HepG2 (cell line): ENCODE measurements around the gene RASA2. TPM values are rescaled to one million over a fixed set of nuclear protein-coding genes. Genes with fewer than 3 reads are reported as not detected.

Experiments
- ATAC-seq: fragments of 200-7000 bp; cut with Tn5 transposase; 3 replicates; pipeline ENCODE4 v1.9.1; 2020; ENCODE audit warnings: mild to moderate bottlenecking, moderate library complexity
- BruUV-seq: library from RNA; stranded (reverse); fragments of 400-500 nt; replicated peaks from 2 replicates; lab custom pipeline; 2021; lab: Mats Ljungman, UMichigan
- CTCF ChIA-PET: fragments of 300-600 bp; formaldehyde crosslinking; extraction: SDS; loops from one replicate; lab custom pipeline; 2021; ENCODE audit warnings: low total read pairs, inconsistent platforms, low intra/inter-chr PET ratio; lab: Yijun Ruan, JAX
- POLR2A ChIA-PET: fragments of 350-600 bp; sonication (Branson Sonifier 250); formaldehyde crosslinking; loops from one replicate; lab custom pipeline; 2020; ENCODE audit warnings: antibody characterized with exemption, inconsistent platforms; lab: Yijun Ruan, JAX
- DNase-seq: peaks from one replicate; pipeline ENCODE4 v3.0.0-alpha.2; 2015; ENCODE audit warnings: low spot score
- FAIRE-seq: peaks from 3 replicates; lab custom pipeline; 2011; peaks lifted over from hg19 to GRCh38; lab: Jason Lieb, UNC
- H2AFZ ChIP-seq: one replicate; pipeline ENCODE4 v1.6.1; 2011; ENCODE audit warnings: low read length, inconsistent platforms
- H3K27ac ChIP-seq: fragments of 300-600 bp; 3 replicates; pipeline ENCODE4 v1.8.0; 2011; ENCODE audit warnings: mixed run types, mild to moderate bottlenecking, mixed read lengths, low read length, inconsistent platforms; ENCODE audit not compliant: insufficient read depth; ENCODE audit errors: extremely low read length
- H3K27me3 ChIP-seq, 2 experiments: fragments of 200-600 bp in 1 of 2; 2 replicates in 1 of 2; 3 replicates in 1 of 2; pipeline versions ENCODE4 v1.6.0 to v1.8.0; 2011; ENCODE audit warnings: low read length in 2 of 2, mild to moderate bottlenecking in 2 of 2, moderate library complexity in 2 of 2, inconsistent platforms in 1 of 2; ENCODE audit not compliant: insufficient read depth in 2 of 2, control insufficient read depth in 1 of 2
- H3K36me3 ChIP-seq, 2 experiments: fragments of 200-600 bp in 1 of 2; replicated peaks in 1 of 2; 2 replicates in 1 of 2; 3 replicates in 1 of 2; pipeline versions ENCODE4 v1.5.1 to v1.8.0; 2011; ENCODE audit warnings: low read length in 2 of 2, inconsistent platforms in 1 of 2; ENCODE audit not compliant: insufficient read depth in 2 of 2, control insufficient read depth in 1 of 2
- H3K4me1 ChIP-seq: 2 replicates; pipeline ENCODE4 v1.5.1; 2012; ENCODE audit warnings: low read length, inconsistent platforms; ENCODE audit not compliant: insufficient read depth
- H3K4me2 ChIP-seq: 2 replicates; pipeline ENCODE4 v1.6.0; 2011; ENCODE audit warnings: low read depth, low read length, inconsistent platforms
- H3K4me3 ChIP-seq, 3 experiments: fragments of 200-600 bp in 1 of 3; sonication (generic), shearing (Covaris generic) in 1 of 3; replicated peaks in 1 of 3; 2 replicates each; pipeline ENCODE4 v1.5.1; 2011 to 2016; ENCODE audit warnings: low read length in 3 of 3, inconsistent platforms in 2 of 3, low read depth in 2 of 3, mild to moderate bottlenecking in 2 of 3, control low read depth in 1 of 3, mixed read lengths in 1 of 3; ENCODE audit not compliant: insufficient read depth in 1 of 3
- H3K79me2 ChIP-seq: one replicate; pipeline ENCODE4 v1.6.1; 2011; ENCODE audit warnings: low read length, inconsistent platforms; ENCODE audit not compliant: insufficient read depth
- H3K9ac ChIP-seq: 2 replicates; pipeline ENCODE4 v1.6.0; 2011; ENCODE audit warnings: mild to moderate bottlenecking, low read depth, low read length, inconsistent platforms; ENCODE audit not compliant: insufficient read depth
- H3K9me3 ChIP-seq: 2 replicates; pipeline ENCODE4 v1.5.1; 2012; ENCODE audit warnings: mild to moderate bottlenecking, low read length
- H4K20me1 ChIP-seq: 2 replicates; pipeline ENCODE4 v1.6.0; 2011; ENCODE audit warnings: inconsistent platforms, mild to moderate bottlenecking, low read length, moderate library complexity; ENCODE audit not compliant: insufficient read depth
- CCAR2 ChIP-seq: fragments of 200-400 bp; formaldehyde crosslinking; optimal IDR thresholded peaks from 2 replicates; pipeline ENCODE3; 2018; ENCODE audit warnings: low read depth, mild to moderate bottlenecking, low read length, moderate library complexity
- HIVEP1 ChIP-seq: sonication (generic); formaldehyde crosslinking; IDR thresholded peaks from 2 replicates; pipeline ENCODE4 v1.4.0; 2020; ENCODE audit warnings: mild to moderate bottlenecking, missing genetic modification reagents
- HMGA1 ChIP-seq: sonication (generic); formaldehyde crosslinking; conservative IDR thresholded peaks from 2 replicates; pipeline ENCODE4 v1.4.0; 2020; ENCODE audit warnings: missing genetic modification reagents
- MEIS2 ChIP-seq: sonication (generic); formaldehyde crosslinking; IDR thresholded peaks from 2 replicates; pipeline ENCODE4 v1.9.0; 2021; ENCODE audit warnings: mild to moderate bottlenecking, missing genetic modification reagents
- MXD4 ChIP-seq: IDR thresholded peaks from 2 replicates; pipeline ENCODE4 v1.6.1; 2016; ENCODE audit warnings: mild to moderate bottlenecking, missing biosample characterization, missing genetic modification reagents
- NCOA2 ChIP-seq: sonication (generic); formaldehyde crosslinking; IDR thresholded peaks from 2 replicates; pipeline ENCODE4 v1.8.0; 2022; ENCODE audit warnings: inconsistent platforms
- PHF21A ChIP-seq: sonication (generic); formaldehyde crosslinking; IDR thresholded peaks from 2 replicates; pipeline ENCODE4 v1.5.0; 2020; ENCODE audit warnings: mild to moderate bottlenecking, missing genetic modification reagents
- ZBTB20 ChIP-seq: sonication (generic); formaldehyde crosslinking; IDR thresholded peaks from 2 replicates; pipeline ENCODE4 v1.8.1; 2023; ENCODE audit warnings: missing genetic modification reagents, low read depth, mild to moderate bottlenecking, borderline replicate concordance
- ZNF34 ChIP-seq: sonication (generic); formaldehyde crosslinking; IDR thresholded peaks from 2 replicates; pipeline ENCODE4 v1.4.0; 2020; ENCODE audit warnings: mild to moderate bottlenecking, missing genetic modification reagents, borderline replicate concordance
- ZNF678 ChIP-seq: sonication (generic); formaldehyde crosslinking; IDR thresholded peaks from 2 replicates; pipeline ENCODE4 v1.4.0; 2020; ENCODE audit warnings: mild to moderate bottlenecking, missing genetic modification reagents
- WGBS: methylation state at CpG from one replicate; pipeline ENCODE4 v1.1.6; 2017; ENCODE audit warnings: low lambda C conversion rate; 5-methylcytosine and 5-hydroxymethylcytosine counted together
- in situ Hi-C: cut with HindIII; loops from 2 replicates; pipeline ENCODE4 v1.10.0; 2017; ENCODE audit warnings: low pct_unique_long_range_greater_than_20kb; ENCODE audit not compliant: extremely low pct_ligation_motif_present
- intact Hi-C: fragments of 100-400 bp; cut with micrococcal nuclease; formaldehyde crosslinking; loops from one replicate; pipeline ENCODE4 v1.10.0; 2022; ENCODE audit not compliant: unreplicated experiment
- polyA plus RNA-seq, 8 experiments: library from polyadenylated mRNA; depleted of rRNA in 3 of 8; stranded (reverse) in 7 of 8; unstranded in 1 of 8; fragments of >200 nt; fragmentation: Illumina TruSeq in 4 of 8; extraction: Trizol in 4 of 8; gene quantifications; 2 replicates each; pipeline versions ENCODE4 v1.2.1 to v1.2.3, GENCODE V29; 2011 to 2016; ENCODE audit warnings: low read depth in 4 of 8, missing spikeins in 1 of 8, mixed read lengths in 1 of 8; ENCODE audit not compliant: insufficient read depth in 1 of 8
- total RNA-seq, 5 experiments: library from RNA; depleted of rRNA; stranded (reverse); fragments of >200 nt; fragmentation: Illumina TruSeq; extraction: Trizol; gene quantifications; 2 replicates each; pipeline ENCODE4 v1.2.3, GENCODE V29; 2016; ENCODE audit warnings: low read depth in 1 of 5
- TF ChIP-seq, protein P1 (sequence below): sonication (generic); formaldehyde crosslinking; IDR thresholded peaks from 2 replicates; pipeline ENCODE4 v1.8.0; 2022; ENCODE audit warnings: missing genetic modification reagents, mild to moderate bottlenecking, borderline replicate concordance
- TF ChIP-seq, protein P2 (sequence below): IDR thresholded peaks from 2 replicates; pipeline ENCODE4 v1.6.1; 2018; ENCODE audit warnings: missing genetic modification reagents
- TF ChIP-seq, protein P3 (sequence below): IDR thresholded peaks from 2 replicates; pipeline ENCODE4 v1.6.1; 2018; ENCODE audit warnings: missing genetic modification reagents, mild to moderate bottlenecking, missing compliant biosample characterization
- TF ChIP-seq, protein P4 (sequence below): sonication (generic); formaldehyde crosslinking; IDR thresholded peaks from 2 replicates; pipeline ENCODE4 v1.5.0; 2020; ENCODE audit warnings: missing genetic modification reagents

RASA2 gene
- total and polyA plus RNA-seq, 2 of the 13 experiments (the other 11 are each of a cell fraction or from before 2014, with no cell fraction given), result 5.4 to 8.5 TPM

DNA sequence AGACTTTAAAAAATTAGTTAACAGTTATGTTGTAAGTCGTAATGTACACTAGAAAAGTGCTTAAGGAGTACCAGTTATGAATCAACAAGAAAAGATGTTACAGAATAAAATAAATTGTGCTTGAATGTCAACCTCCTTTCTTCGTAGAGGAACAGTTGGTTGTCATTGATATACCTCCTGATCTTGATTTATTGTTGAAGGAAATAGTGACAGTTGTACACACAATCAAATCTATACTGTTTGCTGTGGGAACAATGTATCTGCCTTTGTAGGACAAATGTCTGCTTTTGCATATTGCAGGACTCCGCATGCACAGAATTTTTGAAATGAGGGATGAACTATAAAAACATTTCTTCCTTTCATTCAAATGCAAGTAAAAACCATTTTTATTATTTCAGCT is 19.2 kb downstream of the RASA2 start:
- FAIRE-seq, result no peak
- Histone ChIP-seq H3K36me3 (no peaks in the 10 kb centered on the region; a peak in 1 of 5 replicates), H3K4me2 (no peak overlapping the region), H3K27me3 (no peaks in the 10 kb centered on the region), H3K27ac (peak overlapping the region; percentile 60)
- CTCF ChIA-PET, result no interaction called here
- no TSS peak for BruUV-seq
- intact Hi-C loops (no loop called here), in situ Hi-C loops (no loop called here)
- no peak for ATAC-seq
- TF ChIP-seq, protein P1, sequence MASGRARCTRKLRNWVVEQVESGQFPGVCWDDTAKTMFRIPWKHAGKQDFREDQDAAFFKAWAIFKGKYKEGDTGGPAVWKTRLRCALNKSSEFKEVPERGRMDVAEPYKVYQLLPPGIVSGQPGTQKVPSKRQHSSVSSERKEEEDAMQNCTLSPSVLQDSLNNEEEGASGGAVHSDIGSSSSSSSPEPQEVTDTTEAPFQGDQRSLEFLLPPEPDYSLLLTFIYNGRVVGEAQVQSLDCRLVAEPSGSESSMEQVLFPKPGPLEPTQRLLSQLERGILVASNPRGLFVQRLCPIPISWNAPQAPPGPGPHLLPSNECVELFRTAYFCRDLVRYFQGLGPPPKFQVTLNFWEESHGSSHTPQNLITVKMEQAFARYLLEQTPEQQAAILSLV (CRISPR knock-in tag), result no peak
- TF ChIP-seq MXD4 (CRISPR knock-in tag) (no peak), MEIS2 (CRISPR knock-in tag) (no peak)
- TF ChIP-seq, all 625 proteins: peak for 0
- Histone ChIP-seq H3K9ac (no peak overlapping the region), H2AFZ (no peak overlapping the region), H3K79me2 (peaks cover 77% of the 10 kb centered on the region), H3K4me1 (peaks cover 55% of the 10 kb centered on the region), H3K9me3 (no peaks in the 10 kb centered on the region), H3K4me3 (no peak overlapping the region), H4K20me1 (no peaks in the 10 kb centered on the region; the same call in 1 of the 2 replicates)
- 98% methylated on average over 3 of the region's 3 CpGs for WGBS
- POLR2A ChIA-PET, result no interaction called here
- no peak for DNase-seq

DNA sequence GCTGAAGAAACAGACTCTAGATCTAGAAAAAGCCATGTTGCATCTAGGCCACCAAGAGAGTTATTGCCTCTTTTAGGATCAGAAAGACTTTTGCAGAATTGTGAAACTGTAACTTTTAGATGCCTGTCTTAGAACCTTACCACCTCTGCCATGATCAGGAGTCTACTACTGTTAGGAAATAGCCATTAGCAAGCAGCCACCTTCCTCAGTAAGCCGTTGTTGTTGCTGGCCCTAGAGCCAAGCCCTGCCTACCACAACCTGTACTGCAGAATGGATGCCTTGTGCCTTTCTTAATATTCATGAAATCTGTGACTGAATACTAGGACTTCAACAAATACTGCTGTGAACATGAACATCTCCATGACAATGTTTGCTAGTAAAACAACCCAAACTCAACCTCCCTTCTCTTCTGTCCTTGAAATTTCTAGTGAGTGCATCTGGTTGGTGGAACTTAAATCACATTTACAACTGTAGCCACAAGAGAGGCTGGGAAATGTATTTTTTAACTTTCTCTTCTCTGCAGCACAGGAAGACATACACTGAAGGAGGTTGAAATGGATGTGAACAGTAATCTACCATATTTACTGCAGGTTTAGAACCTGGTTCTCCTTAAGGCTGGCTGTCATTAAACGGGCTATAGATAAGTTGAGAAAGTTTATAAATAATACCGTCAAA is 20.7 kb downstream of the RASA2 start:
- WGBS, result 90% methylated on average over 3 of the region's 3 CpGs
- FAIRE-seq (no peak), DNase-seq (no peak), ATAC-seq (no peak)
- Histone ChIP-seq H3K4me3 (no peak overlapping the region), H3K9ac (no peak overlapping the region), H3K36me3 (peaks cover under 1 to 2% of the 10 kb centered on the region in 2 experiments; a peak in 2 of 5 replicates), H3K4me1 (peaks cover 42% of the 10 kb centered on the region), H3K27me3 (no peaks in the 10 kb centered on the region), H4K20me1 (no peaks in the 10 kb centered on the region; the same call in 1 of the 2 replicates), H3K79me2 (peaks cover 69% of the 10 kb centered on the region), H3K4me2 (no peak overlapping the region), H3K9me3 (no peaks in the 10 kb centered on the region), H2AFZ (no peak overlapping the region), H3K27ac (no peak overlapping the region)
- POLR2A ChIA-PET, result no interaction called here
- in situ Hi-C loops (no loop called here), intact Hi-C loops (no loop called here)
- no TSS peak for BruUV-seq
- CTCF ChIA-PET, result no interaction called here
- TF ChIP-seq PHF21A (CRISPR knock-in tag) (no peak), ZNF34 (no peak), NCOA2 (CRISPR knock-in tag) (no peak), ZNF678 (CRISPR knock-in tag) (no peak), CCAR2 (no peak), ZBTB20 (no peak), HIVEP1 (CRISPR knock-in tag) (no peak), HMGA1 (CRISPR knock-in tag) (no peak)
- TF ChIP-seq, protein P2, sequence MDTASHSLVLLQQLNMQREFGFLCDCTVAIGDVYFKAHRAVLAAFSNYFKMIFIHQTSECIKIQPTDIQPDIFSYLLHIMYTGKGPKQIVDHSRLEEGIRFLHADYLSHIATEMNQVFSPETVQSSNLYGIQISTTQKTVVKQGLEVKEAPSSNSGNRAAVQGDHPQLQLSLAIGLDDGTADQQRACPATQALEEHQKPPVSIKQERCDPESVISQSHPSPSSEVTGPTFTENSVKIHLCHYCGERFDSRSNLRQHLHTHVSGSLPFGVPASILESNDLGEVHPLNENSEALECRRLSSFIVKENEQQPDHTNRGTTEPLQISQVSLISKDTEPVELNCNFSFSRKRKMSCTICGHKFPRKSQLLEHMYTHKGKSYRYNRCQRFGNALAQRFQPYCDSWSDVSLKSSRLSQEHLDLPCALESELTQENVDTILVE (CRISPR knock-in tag), result no peak
- TF ChIP-seq, protein P3, sequence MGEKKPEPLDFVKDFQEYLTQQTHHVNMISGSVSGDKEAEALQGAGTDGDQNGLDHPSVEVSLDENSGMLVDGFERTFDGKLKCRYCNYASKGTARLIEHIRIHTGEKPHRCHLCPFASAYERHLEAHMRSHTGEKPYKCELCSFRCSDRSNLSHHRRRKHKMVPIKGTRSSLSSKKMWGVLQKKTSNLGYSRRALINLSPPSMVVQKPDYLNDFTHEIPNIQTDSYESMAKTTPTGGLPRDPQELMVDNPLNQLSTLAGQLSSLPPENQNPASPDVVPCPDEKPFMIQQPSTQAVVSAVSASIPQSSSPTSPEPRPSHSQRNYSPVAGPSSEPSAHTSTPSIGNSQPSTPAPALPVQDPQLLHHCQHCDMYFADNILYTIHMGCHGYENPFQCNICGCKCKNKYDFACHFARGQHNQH (CRISPR knock-in tag), result no peak
- TF ChIP-seq, protein P4, sequence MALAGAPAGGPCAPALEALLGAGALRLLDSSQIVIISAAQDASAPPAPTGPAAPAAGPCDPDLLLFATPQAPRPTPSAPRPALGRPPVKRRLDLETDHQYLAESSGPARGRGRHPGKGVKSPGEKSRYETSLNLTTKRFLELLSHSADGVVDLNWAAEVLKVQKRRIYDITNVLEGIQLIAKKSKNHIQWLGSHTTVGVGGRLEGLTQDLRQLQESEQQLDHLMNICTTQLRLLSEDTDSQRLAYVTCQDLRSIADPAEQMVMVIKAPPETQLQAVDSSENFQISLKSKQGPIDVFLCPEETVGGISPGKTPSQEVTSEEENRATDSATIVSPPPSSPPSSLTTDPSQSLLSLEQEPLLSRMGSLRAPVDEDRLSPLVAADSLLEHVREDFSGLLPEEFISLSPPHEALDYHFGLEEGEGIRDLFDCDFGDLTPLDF, result no peak
